Measurements from ENCODE around the gene TDRD1.

DNA sequence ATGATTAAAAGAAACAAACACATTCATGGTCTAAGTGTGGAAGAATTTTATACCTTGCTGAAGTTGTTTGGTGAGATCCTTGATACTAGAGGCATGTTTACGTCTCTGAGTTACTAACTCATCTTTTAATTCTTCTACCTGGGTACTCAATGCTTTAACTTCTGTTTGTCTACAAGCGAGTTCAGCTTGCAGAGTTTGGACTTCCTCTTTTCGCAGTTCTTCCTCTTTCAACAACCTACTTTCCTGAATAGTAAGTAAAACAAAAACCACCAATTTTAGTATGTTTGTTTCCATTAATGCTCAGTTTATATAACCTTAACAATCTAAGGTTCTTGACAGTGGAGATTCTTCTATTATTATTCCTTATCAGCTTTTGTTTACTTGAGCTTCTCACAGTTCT, 48.1 kb upstream of the TDRD1 start:
- TF ChIP-seq, protein P1, sequence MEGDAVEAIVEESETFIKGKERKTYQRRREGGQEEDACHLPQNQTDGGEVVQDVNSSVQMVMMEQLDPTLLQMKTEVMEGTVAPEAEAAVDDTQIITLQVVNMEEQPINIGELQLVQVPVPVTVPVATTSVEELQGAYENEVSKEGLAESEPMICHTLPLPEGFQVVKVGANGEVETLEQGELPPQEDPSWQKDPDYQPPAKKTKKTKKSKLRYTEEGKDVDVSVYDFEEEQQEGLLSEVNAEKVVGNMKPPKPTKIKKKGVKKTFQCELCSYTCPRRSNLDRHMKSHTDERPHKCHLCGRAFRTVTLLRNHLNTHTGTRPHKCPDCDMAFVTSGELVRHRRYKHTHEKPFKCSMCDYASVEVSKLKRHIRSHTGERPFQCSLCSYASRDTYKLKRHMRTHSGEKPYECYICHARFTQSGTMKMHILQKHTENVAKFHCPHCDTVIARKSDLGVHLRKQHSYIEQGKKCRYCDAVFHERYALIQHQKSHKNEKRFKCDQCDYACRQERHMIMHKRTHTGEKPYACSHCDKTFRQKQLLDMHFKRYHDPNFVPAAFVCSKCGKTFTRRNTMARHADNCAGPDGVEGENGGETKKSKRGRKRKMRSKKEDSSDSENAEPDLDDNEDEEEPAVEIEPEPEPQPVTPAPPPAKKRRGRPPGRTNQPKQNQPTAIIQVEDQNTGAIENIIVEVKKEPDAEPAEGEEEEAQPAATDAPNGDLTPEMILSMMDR (IDR thresholded peaks at IDR 0.05): no peak
- TF ChIP-seq POLR2A (IDR thresholded peaks at IDR 0.05): no peak

All from body of pancreas (tissue), 4 donors.